HEK293 (cell line): ENCODE measurements around the gene KTN1.
A peak's percentile ranks its signal among the peaks of the same experiment; 100 is the strongest.

ENCODE experiments used
- ATF2 ChIP-seq: fragments of 450-650 bp; formaldehyde crosslinking; IDR thresholded peaks from 2 replicates; pipeline ENCODE4 v1.5.1; 2016; ENCODE audit warnings: missing biosample characterization, missing genetic modification characterization, low read depth
- KLF1 ChIP-seq: fragments of 450-650 bp; formaldehyde crosslinking; IDR thresholded peaks from 2 replicates; pipeline ENCODE4 v1.5.1; 2016; ENCODE audit warnings: missing biosample characterization, missing genetic modification characterization
- KLF8 ChIP-seq: fragments of 450-650 bp; formaldehyde crosslinking; IDR thresholded peaks from 2 replicates; pipeline ENCODE4 v1.5.1; 2016; ENCODE audit warnings: missing biosample characterization, missing genetic modification characterization
- PATZ1 ChIP-seq: fragments of 450-650 bp; formaldehyde crosslinking; IDR thresholded peaks from 2 replicates; pipeline ENCODE4 v1.5.1; 2016; ENCODE audit warnings: missing biosample characterization, missing genetic modification characterization
- SP2 ChIP-seq: fragments of 450-650 bp; formaldehyde crosslinking; IDR thresholded peaks from 2 replicates; pipeline ENCODE4 v1.5.1; 2016; ENCODE audit warnings: missing biosample characterization, missing genetic modification characterization
- WT1 ChIP-seq: fragments of 450-650 bp; formaldehyde crosslinking; IDR thresholded peaks from 2 replicates; pipeline ENCODE4 v1.5.1; 2016; ENCODE audit warnings: missing biosample characterization, missing genetic modification characterization
- ZBTB10 ChIP-seq: fragments of 450-650 bp; formaldehyde crosslinking; IDR thresholded peaks from 2 replicates; pipeline ENCODE4 v1.5.1; 2016; ENCODE audit warnings: missing biosample characterization, missing genetic modification characterization
- ZBTB7A ChIP-seq: fragments of 450-650 bp; formaldehyde crosslinking; IDR thresholded peaks from 2 replicates; pipeline ENCODE4 v1.5.1; 2016; ENCODE audit warnings: low read depth, missing biosample characterization, missing genetic modification characterization
- ZBTB8A ChIP-seq: fragments of 450-650 bp; formaldehyde crosslinking; IDR thresholded peaks from 2 replicates; pipeline ENCODE4 v1.5.1; 2016; ENCODE audit warnings: missing biosample characterization, missing genetic modification characterization
- ZFHX2 ChIP-seq: fragments of 450-650 bp; formaldehyde crosslinking; conservative IDR thresholded peaks from 2 replicates; pipeline ENCODE4 v1.5.1; 2016; ENCODE audit warnings: missing biosample characterization, missing genetic modification characterization
- ZNF133 ChIP-seq: fragments of 450-650 bp; formaldehyde crosslinking; IDR thresholded peaks from 2 replicates; pipeline ENCODE4 v1.5.1; 2016; ENCODE audit warnings: missing biosample characterization, missing genetic modification characterization
- ZNF335 ChIP-seq: fragments of 450-650 bp; formaldehyde crosslinking; conservative IDR thresholded peaks from 2 replicates; pipeline ENCODE4 v1.5.1; 2016; ENCODE audit warnings: missing biosample characterization, missing genetic modification characterization
- ZNF341 ChIP-seq: fragments of 450-650 bp; formaldehyde crosslinking; IDR thresholded peaks from 2 replicates; pipeline ENCODE4; 2016; ENCODE audit warnings: low read depth, missing biosample characterization, missing genetic modification characterization
- ZNF350 ChIP-seq: fragments of 450-650 bp; formaldehyde crosslinking; IDR thresholded peaks from 2 replicates; pipeline ENCODE4 v1.5.0; 2017; ENCODE audit warnings: missing biosample characterization, mild to moderate bottlenecking, missing genetic modification characterization
- ZNF513 ChIP-seq: fragments of 450-650 bp; IDR thresholded peaks from 2 replicates; pipeline ENCODE4 v1.5.1; 2018; ENCODE audit warnings: missing biosample characterization, missing genetic modification characterization
- ZNF580 ChIP-seq: fragments of 450-650 bp; formaldehyde crosslinking; IDR thresholded peaks from 2 replicates; pipeline ENCODE4 v1.5.1; 2016; ENCODE audit warnings: missing biosample characterization, missing genetic modification characterization
- ZNF610 ChIP-seq: fragments of 450-650 bp; formaldehyde crosslinking; IDR thresholded peaks from 2 replicates; pipeline ENCODE4 v1.5.1; 2016; ENCODE audit warnings: missing biosample characterization, missing genetic modification characterization, borderline replicate concordance
- TF ChIP-seq, protein P1 (sequence below): fragments of 450-650 bp; formaldehyde crosslinking; optimal IDR thresholded peaks from 2 replicates; pipeline ENCODE3; 2016; ENCODE audit warnings: missing biosample characterization, mild to moderate bottlenecking, missing genetic modification characterization

The KTN1 gene

DNA sequence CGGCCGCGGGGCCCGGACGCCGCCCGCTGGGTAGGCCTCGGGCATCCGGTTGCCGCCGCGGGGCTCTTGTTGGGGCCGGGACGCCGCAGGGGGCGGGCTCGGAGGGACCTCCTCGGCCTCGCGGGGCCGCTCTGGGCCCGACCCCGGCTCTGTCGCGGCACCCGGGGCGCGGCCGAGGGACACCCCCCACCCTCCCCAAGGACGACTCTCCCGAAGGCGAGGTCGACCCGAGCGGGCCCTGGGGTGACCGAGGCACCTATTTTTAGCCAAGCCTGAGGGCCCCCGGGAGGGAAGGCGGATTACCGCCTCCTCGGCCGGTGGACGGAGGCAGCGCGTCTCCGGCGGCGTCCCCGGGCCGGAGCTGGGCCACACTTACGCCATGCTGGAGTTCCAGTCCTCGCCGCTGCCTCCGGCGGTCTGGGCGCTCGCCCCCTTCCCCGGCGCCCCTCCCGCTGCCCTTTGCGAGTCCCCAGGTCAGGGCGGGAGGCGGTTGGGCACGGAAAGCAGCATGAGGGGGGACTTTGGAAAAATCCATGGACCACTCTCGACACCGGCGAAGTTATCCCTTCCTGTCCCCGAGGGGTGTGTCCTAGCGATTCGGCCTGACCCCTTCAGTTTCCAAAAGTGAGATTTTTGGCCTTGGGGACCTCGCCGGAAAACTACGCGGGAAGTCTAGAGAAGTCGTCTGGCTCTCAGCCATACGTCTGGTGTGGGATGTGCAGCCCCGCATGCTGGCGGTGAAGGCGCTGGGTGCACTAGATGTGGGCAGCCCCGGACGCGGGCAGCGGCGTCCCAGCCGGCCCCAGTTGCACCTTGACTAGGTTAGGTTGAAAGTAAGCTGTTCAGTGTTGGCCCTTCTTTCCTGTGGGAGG, 699 bp downstream of the KTN1 start (continued):
- TF ChIP-seq ZNF580 (tag by site-specific recombination) (no peak), ZFHX2 (tag by site-specific recombination) (peak; percentile 47), ZNF610 (tag by site-specific recombination) (no peak), ZNF341 (tag by site-specific recombination) (0 out of 2 replicates have a peak, but pooled peaks have one; percentile 24), WT1 (tag by site-specific recombination) (no peak), ZNF133 (tag by site-specific recombination) (no peak), ZBTB10 (tag by site-specific recombination) (0 out of 2 replicates have a peak, but pooled peaks have one; percentile 17), PATZ1 (tag by site-specific recombination) (peak; percentile 39; the same call in 1 of the 2 replicates), KLF8 (tag by site-specific recombination) (0 out of 2 replicates have a peak, but pooled peaks have one; percentile 17), KLF1 (tag by site-specific recombination) (no peak), SP2 (peak; percentile 12; the same call in 1 of the 2 replicates), ZBTB8A (tag by site-specific recombination) (peak; percentile 36; the same call in 1 of the 2 replicates), ZNF335 (peak; percentile 94), ZBTB7A (tag by site-specific recombination) (no peak), ZNF513 (no peak), ZNF350 (tag by site-specific recombination) (no peak), ATF2 (tag by site-specific recombination) (no peak)
- TF ChIP-seq, protein P1, sequence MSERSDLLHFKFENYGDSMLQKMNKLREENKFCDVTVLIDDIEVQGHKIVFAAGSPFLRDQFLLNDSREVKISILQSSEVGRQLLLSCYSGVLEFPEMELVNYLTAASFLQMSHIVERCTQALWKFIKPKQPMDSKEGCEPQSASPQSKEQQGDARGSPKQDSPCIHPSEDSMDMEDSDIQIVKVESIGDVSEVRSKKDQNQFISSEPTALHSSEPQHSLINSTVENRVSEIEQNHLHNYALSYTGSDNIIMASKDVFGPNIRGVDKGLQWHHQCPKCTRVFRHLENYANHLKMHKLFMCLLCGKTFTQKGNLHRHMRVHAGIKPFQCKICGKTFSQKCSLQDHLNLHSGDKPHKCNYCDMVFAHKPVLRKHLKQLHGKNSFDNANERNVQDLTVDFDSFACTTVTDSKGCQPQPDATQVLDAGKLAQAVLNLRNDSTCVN (tag by site-specific recombination), result peak; percentile 85
